H9 (cell line): Measurements from ENCODE around the gene DEPP1. TPM values are rescaled to one million over a fixed set of nuclear protein-coding genes. Genes with fewer than 3 reads are reported as not detected.

ENCODE experiments used
- DNase-seq: peaks from one replicate; pipeline ENCODE4 v3.0.0-alpha.2; 2017
- H2AFZ ChIP-seq: one replicate; pipeline ENCODE4 v1.6.1; 2013; ENCODE audit warnings: mild to moderate bottlenecking, low read length, control low read depth, moderate library complexity
- H2AK5ac ChIP-seq: 2 replicates; pipeline ENCODE4 v1.6.1; 2013; ENCODE audit warnings: low read length, control low read depth, mixed read lengths; ENCODE audit not compliant: insufficient read length
- H2BK120ac ChIP-seq: one replicate; pipeline ENCODE4 v1.6.1; 2013; ENCODE audit warnings: low read depth, mild to moderate bottlenecking, low read length, control low read depth, inconsistent platforms; ENCODE audit not compliant: poor library complexity, severe bottlenecking
- H2BK12ac ChIP-seq: 2 replicates; pipeline ENCODE4 v1.6.1; 2013; ENCODE audit warnings: low read length, control low read depth, mixed read lengths, low read depth; ENCODE audit not compliant: insufficient read length
- H2BK15ac ChIP-seq: 2 replicates; pipeline ENCODE4 v1.6.1; 2013; ENCODE audit warnings: low read depth, low read length, control low read depth
- H2BK20ac ChIP-seq: one replicate; pipeline ENCODE4 v1.6.1; 2013; ENCODE audit warnings: low read depth, mild to moderate bottlenecking, low read length, control low read depth, inconsistent platforms; ENCODE audit not compliant: poor library complexity, severe bottlenecking
- H2BK5ac ChIP-seq: 2 replicates; pipeline ENCODE4 v1.6.1; 2013; ENCODE audit warnings: low read length, control low read depth, mixed read lengths; ENCODE audit not compliant: insufficient read length
- H3K14ac ChIP-seq: 2 replicates; pipeline ENCODE4 v1.6.1; 2013; ENCODE audit warnings: low read length, control low read depth; ENCODE audit not compliant: insufficient read depth
- H3K18ac ChIP-seq: 2 replicates; pipeline ENCODE4 v1.6.1; 2013; ENCODE audit warnings: low read depth, mild to moderate bottlenecking, mixed read lengths, low read length, control low read depth; ENCODE audit not compliant: insufficient read length
- H3K23ac ChIP-seq: 2 replicates; pipeline ENCODE4 v1.6.1; 2013; ENCODE audit warnings: low read length, control low read depth, mixed read lengths, low read depth; ENCODE audit not compliant: insufficient read length
- H3K23me2 ChIP-seq: 2 replicates; pipeline ENCODE4 v1.6.1; 2013; ENCODE audit warnings: low read depth, mild to moderate bottlenecking, mixed read lengths, low read length, control low read depth; ENCODE audit not compliant: insufficient read length, poor library complexity, severe bottlenecking
- H3K27ac ChIP-seq: 2 replicates; pipeline ENCODE4 v1.5.1; 2013; ENCODE audit warnings: low read length, control low read depth, mixed read lengths, low read depth; ENCODE audit not compliant: insufficient read length
- H3K27me3 ChIP-seq: 2 replicates; pipeline ENCODE4 v1.6.1; 2013; ENCODE audit warnings: low read length, control low read depth, inconsistent platforms; ENCODE audit not compliant: insufficient read depth
- H3K4ac ChIP-seq: 2 replicates; pipeline ENCODE4 v1.6.1; 2013; ENCODE audit warnings: low read depth, mild to moderate bottlenecking, control low read depth, inconsistent platforms, low read length, moderate library complexity
- H3K4me1 ChIP-seq: 2 replicates; pipeline ENCODE4 v1.6.1; 2013; ENCODE audit warnings: low read length, control low read depth, inconsistent platforms; ENCODE audit not compliant: insufficient read depth
- H3K4me2 ChIP-seq: 2 replicates; pipeline ENCODE4 v1.6.1; 2013; ENCODE audit warnings: low read length, control low read depth, mixed read lengths; ENCODE audit not compliant: insufficient read length, insufficient read depth
- H3K56ac ChIP-seq: 2 replicates; pipeline ENCODE4 v1.6.1; 2013; ENCODE audit warnings: low read depth, mild to moderate bottlenecking, mixed read lengths, low read length, control low read depth; ENCODE audit not compliant: insufficient read length
- H3K79me1 ChIP-seq: 2 replicates; pipeline ENCODE4 v1.6.1; 2013; ENCODE audit warnings: low read depth, mild to moderate bottlenecking, moderate library complexity, low read length, control low read depth, inconsistent platforms; ENCODE audit not compliant: insufficient read depth, poor library complexity, severe bottlenecking
- H3K79me2 ChIP-seq: 2 replicates; pipeline ENCODE4 v1.6.1; 2013; ENCODE audit warnings: low read length, control low read depth, inconsistent platforms; ENCODE audit not compliant: insufficient read depth
- H3K9ac ChIP-seq: 2 replicates; pipeline ENCODE4 v1.6.1; 2013; ENCODE audit warnings: low read length, control low read depth, mixed read lengths; ENCODE audit not compliant: insufficient read length; ENCODE audit errors: extremely low read depth
- H3K9me3 ChIP-seq: one replicate; pipeline ENCODE4 v1.6.1; 2013; ENCODE audit warnings: low read depth, low read length, inconsistent platforms; ENCODE audit not compliant: control insufficient read depth
- H3T11ph ChIP-seq: one replicate; pipeline ENCODE4 v1.6.1; 2013; ENCODE audit warnings: mild to moderate bottlenecking, low read length, control low read depth, inconsistent platforms
- H4K20me1 ChIP-seq: one replicate; pipeline ENCODE4 v1.6.1; 2013; ENCODE audit not compliant: control insufficient read depth, insufficient read length, insufficient read depth
- H4K5ac ChIP-seq: 2 replicates; pipeline ENCODE4 v1.6.1; 2013; ENCODE audit warnings: low read depth, mild to moderate bottlenecking, mixed read lengths, low read length, control low read depth; ENCODE audit not compliant: insufficient read length
- H4K8ac ChIP-seq: replicated peaks from 2 replicates; pipeline ENCODE4 v1.6.1; 2013; ENCODE audit warnings: low read length, control low read depth, mixed read lengths, low read depth; ENCODE audit not compliant: insufficient read length
- H4K91ac ChIP-seq: 2 replicates; pipeline ENCODE4 v1.6.1; 2013; ENCODE audit warnings: low read depth, mild to moderate bottlenecking, moderate library complexity, mixed read lengths, low read length, control low read depth; ENCODE audit not compliant: insufficient read length
- H3K27ac Mint-ChIP-seq, 3 experiments: 2 replicates in 2 of 3; 3 replicates in 1 of 3; pipeline ENCODE4 v1.8.0; 2020 to 2021; ENCODE audit warnings: mixed read lengths in 3 of 3, mild to moderate bottlenecking in 1 of 3, moderate library complexity in 1 of 3
- H3K27me3 Mint-ChIP-seq: 2 replicates; pipeline ENCODE4 v1.8.0; 2021; ENCODE audit warnings: low read depth, mild to moderate bottlenecking, moderate library complexity, mixed read lengths
- H3K36me3 Mint-ChIP-seq, 3 experiments: 2 replicates in 2 of 3; 3 replicates in 1 of 3; pipeline ENCODE4 v1.8.0; 2020 to 2021; ENCODE audit warnings: low read depth in 3 of 3, mixed read lengths in 3 of 3; ENCODE audit not compliant: insufficient read depth in 1 of 3
- H3K4me1 Mint-ChIP-seq, 2 experiments: 2 replicates each; pipeline ENCODE4 v1.8.0; 2020; ENCODE audit warnings: mixed read lengths in 2 of 2
- H3K4me3 Mint-ChIP-seq, 2 experiments: 2 replicates in 1 of 2; 3 replicates in 1 of 2; pipeline ENCODE4 v1.8.0; 2020 to 2021; ENCODE audit warnings: mild to moderate bottlenecking in 2 of 2, mixed read lengths in 2 of 2, moderate library complexity in 1 of 2
- H3K9me3 Mint-ChIP-seq, 2 experiments: 2 replicates in 1 of 2; 3 replicates in 1 of 2; pipeline ENCODE4 v1.8.0; 2020; ENCODE audit warnings: mild to moderate bottlenecking in 2 of 2, mixed read lengths in 2 of 2, moderate library complexity in 1 of 2
- CTCF ChIP-seq: fragments of 200-600 bp; sonication (generic); conservative IDR thresholded peaks from 3 replicates; pipeline ENCODE4 v1.8.0; 2021; ENCODE audit warnings: antibody characterized with exemption, mild to moderate bottlenecking
- WGBS: extraction: QIAGEN DNeasy Blood & Tissue Kit; methylation state at CpG from one replicate; pipeline ENCODE4 v1.1.7; 2013; ENCODE audit warnings: missing lambda C conversion rate, low lambda C conversion rate, mixed read lengths; ENCODE audit not compliant: insufficient read length; ENCODE audit errors: extremely low coverage; 5-methylcytosine and 5-hydroxymethylcytosine counted together
- total RNA-seq: library from RNA; stranded (reverse); gene quantifications from 2 replicates; pipeline ENCODE4 v1.2.1, GENCODE V29; 2021

The DEPP1 gene
- total RNA-seq, 1 experiment from 2014 or later: 2.4 TPM

GRCh38 chr10:44995914-44996669, 17.5 kb upstream of the DEPP1 start:
- Histone ChIP-seq H3K27ac (no peak overlapping the region), H3K4me2 (no peak overlapping the region), H3K4ac (no peak overlapping the region), H3K56ac (no peak overlapping the region), H2BK20ac (no peak overlapping the region), H2AFZ (no peak overlapping the region), H3K23ac (no peak overlapping the region), H3K18ac (no peak overlapping the region), H2BK5ac (no peak overlapping the region), H4K91ac (no peak overlapping the region), H4K20me1 (no peaks in the 10 kb centered on the region), H2BK15ac (no peak overlapping the region), H3K79me2 (no peaks in the 10 kb centered on the region), H3K4me1 (no peaks in the 10 kb centered on the region; the same call in none of the 2 replicates), H3K79me1 (no peaks in the 10 kb centered on the region), H2BK12ac (no peak overlapping the region), H2BK120ac (no peak overlapping the region), H4K5ac (no peak overlapping the region), H3K14ac (no peak overlapping the region), H3K9me3 (no peaks in the 10 kb centered on the region), H4K8ac (no peak overlapping the region), H2AK5ac (no peak overlapping the region), H3T11ph (no peak overlapping the region), H3K23me2 (no peaks in the 10 kb centered on the region), H3K9ac (no peak overlapping the region), H3K27me3 (no peaks in the 10 kb centered on the region)
- Mint-ChIP-seq H3K4me3 (no peak overlapping the region), H3K4me1 (peaks cover 51 to 55% of the 10 kb centered on the region in 2 experiments), H3K9me3 (peaks cover 0 to 10% of the 10 kb centered on the region in 2 experiments; a peak in 3 of 5 replicates), H3K27me3 (peaks cover 12% of the 10 kb centered on the region), H3K36me3 (peaks cover 3 to 25% (median 5%) of the 10 kb centered on the region in 3 experiments; a peak in 5 of 7 replicates), H3K27ac (no peak overlapping the region; a peak in 1 of 7 replicates)
- no CpG with 5 or more reads among the region's 9 CpGs for WGBS
- no peak for DNase-seq
- no peak for TF ChIP-seq CTCF
